Rectal smooth muscle tissue (tissue), 1 donor: ENCODE results near the gene ARF1.

Experiments
- H3K27ac ChIP-seq: one replicate; pipeline ENCODE4 v1.7.0; 2013; ENCODE audit warnings: low read depth, low read length, inconsistent platforms
- H3K27me3 ChIP-seq: one replicate; pipeline ENCODE4 v1.7.0; 2013; ENCODE audit warnings: low read length; ENCODE audit not compliant: control insufficient read depth, insufficient read depth
- H3K36me3 ChIP-seq: one replicate; pipeline ENCODE4 v1.7.0; 2013; ENCODE audit warnings: low read length; ENCODE audit not compliant: control insufficient read depth, insufficient read depth
- H3K4me1 ChIP-seq: one replicate; pipeline ENCODE4 v1.7.0; 2013; ENCODE audit warnings: low read length; ENCODE audit not compliant: control insufficient read depth, insufficient read depth
- H3K4me3 ChIP-seq: one replicate; pipeline ENCODE4 v1.7.0; 2013; ENCODE audit warnings: low read length
- H3K9ac ChIP-seq: one replicate; pipeline ENCODE4 v1.7.0; 2013; ENCODE audit warnings: low read length

ARF1 gene

GRCh38 chr1:228118040-228118439 lies 35.5 kb downstream of the ARF1 start:
- Histone ChIP-seq H3K36me3 (no peaks in the 10 kb centered on the region), H3K9ac (no peak overlapping the region), H3K27me3 (no peaks in the 10 kb centered on the region), H3K4me1 (no peaks in the 10 kb centered on the region), H3K27ac (no peak overlapping the region), H3K4me3 (no peak overlapping the region)

- Histone ChIP-seq H3K4me3 (no peak overlapping the region), H3K36me3 (no peaks in the 10 kb centered on the region), H3K4me1 (no peaks in the 10 kb centered on the region), H3K27ac (no peak overlapping the region), H3K27me3 (no peaks in the 10 kb centered on the region), H3K9ac (no peak overlapping the region)
Measured at GRCh38 chr1:228120351-228120750, 37.8 kb downstream of the ARF1 start.

- Histone ChIP-seq H3K4me3 (no peak overlapping the region), H3K36me3 (no peaks in the 10 kb centered on the region), H3K9ac (no peak overlapping the region), H3K4me1 (no peaks in the 10 kb centered on the region), H3K27ac (no peak overlapping the region), H3K27me3 (no peaks in the 10 kb centered on the region)
Measured at GRCh38 chr1:228120857-228121489, 38.5 kb downstream of the ARF1 start.

- no peaks in the 10 kb centered on the region for H3K36me3 ChIP-seq
- no peak overlapping the region for H3K9ac ChIP-seq
- H3K4me3 ChIP-seq, result no peak overlapping the region
- H3K4me1 ChIP-seq, result no peaks in the 10 kb centered on the region
- no peaks in the 10 kb centered on the region for H3K27me3 ChIP-seq
- H3K27ac ChIP-seq, result no peak overlapping the region
Measured at GRCh38 chr1:228122921-228123441, 40.5 kb downstream of the ARF1 start.

DNA sequence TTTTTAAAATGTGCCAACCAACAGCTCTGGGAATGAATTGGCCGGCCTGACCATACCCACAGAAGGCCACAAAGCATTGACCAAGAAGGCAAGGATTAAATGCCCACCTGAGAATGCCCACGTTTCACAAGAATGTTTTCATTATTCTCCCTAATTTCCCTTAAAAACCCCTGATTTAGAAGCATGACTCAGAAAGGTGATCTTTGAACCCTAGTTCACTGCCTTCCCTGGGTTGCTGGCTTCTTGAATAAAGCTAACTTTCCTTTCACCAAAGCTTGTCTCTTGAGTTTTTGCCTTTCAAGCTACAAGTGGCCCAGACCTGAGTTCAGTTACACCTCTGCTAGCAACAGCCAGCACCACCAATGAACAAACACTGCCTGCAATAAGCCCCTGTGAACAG lies 41.0 kb downstream of the ARF1 start:
- Histone ChIP-seq H3K27ac (no peak overlapping the region), H3K4me3 (no peak overlapping the region), H3K4me1 (no peaks in the 10 kb centered on the region), H3K27me3 (no peaks in the 10 kb centered on the region), H3K9ac (no peak overlapping the region), H3K36me3 (no peaks in the 10 kb centered on the region)

GRCh38 chr1:228125185-228125584 lies 42.7 kb downstream of the ARF1 start:
- no peaks in the 10 kb centered on the region for H3K27me3 ChIP-seq
- no peak overlapping the region for H3K4me3 ChIP-seq
- no peaks in the 10 kb centered on the region for H3K4me1 ChIP-seq
- H3K36me3 ChIP-seq, result no peaks in the 10 kb centered on the region
- no peak overlapping the region for H3K9ac ChIP-seq
- H3K27ac ChIP-seq, result no peak overlapping the region

GRCh38 chr1:228131766-228132165 lies 49.3 kb downstream of the ARF1 start:
- no peak overlapping the region for H3K4me3 ChIP-seq
- H3K27me3 ChIP-seq, result no peaks in the 10 kb centered on the region
- no peaks in the 10 kb centered on the region for H3K36me3 ChIP-seq
- H3K27ac ChIP-seq, result no peak overlapping the region
- H3K4me1 ChIP-seq, result no peaks in the 10 kb centered on the region
- H3K9ac ChIP-seq, result no peak overlapping the region

- Histone ChIP-seq H3K27ac (no peak overlapping the region), H3K9ac (no peak overlapping the region), H3K27me3 (no peaks in the 10 kb centered on the region), H3K36me3 (no peaks in the 10 kb centered on the region), H3K4me1 (no peaks in the 10 kb centered on the region), H3K4me3 (no peak overlapping the region)
Measured at GRCh38 chr1:228134591-228134990, 52.1 kb downstream of the ARF1 start.

- no peak overlapping the region for H3K4me3 ChIP-seq
Measured at GRCh38 chr1:228136901-228137300, 54.4 kb downstream of the ARF1 start.

GRCh38 chr1:228139406-228139930 lies 57.0 kb downstream of the ARF1 start:
- H3K4me3 ChIP-seq, result peak overlapping the region; percentile 80
- H3K27ac ChIP-seq, result peak overlapping the region; percentile 98
- H3K9ac ChIP-seq, result peak overlapping the region; percentile 36
- H3K4me1 ChIP-seq, result peaks cover 17% of the 10 kb centered on the region
- no peaks in the 10 kb centered on the region for H3K27me3 ChIP-seq
- no peaks in the 10 kb centered on the region for H3K36me3 ChIP-seq

More at GRCh38 chr1:228136901-228137300, 54.4 kb downstream of the ARF1 start:
- no peaks in the 10 kb centered on the region for H3K27me3 ChIP-seq
- H3K4me1 ChIP-seq, result peaks cover 11% of the 10 kb centered on the region
- no peak overlapping the region for H3K27ac ChIP-seq
- no peaks in the 10 kb centered on the region for H3K36me3 ChIP-seq
- H3K9ac ChIP-seq, result no peak overlapping the region

- H3K4me3 ChIP-seq, result peak within 1 kb of the TSS; percentile 80
- peak within 1 kb of the TSS; percentile 95 for H3K9ac ChIP-seq
- peaks cover 17% of the 10 kb centered on the region for H3K4me1 ChIP-seq
- H3K36me3 ChIP-seq, result no peaks in the 10 kb centered on the region
- peak within 1 kb of the TSS; percentile 98 for H3K27ac ChIP-seq
- no peaks in the 10 kb centered on the region for H3K27me3 ChIP-seq
Measured at GRCh38 chr1:228139931-228140723, 57.6 kb downstream of the ARF1 start, which contains the start of gene GUK1. TSS of gene GUK1 (plus strand) at chr1:228140279. CDS start at chr1:228140303, 24 bp downstream.

GRCh38 chr1:228140724-228141225 lies 58.3 kb downstream of the ARF1 start:
- Histone ChIP-seq H3K27ac (peak overlapping the region; percentile 98), H3K4me1 (peaks cover 17% of the 10 kb centered on the region), H3K36me3 (peaks cover 4% of the 10 kb centered on the region), H3K4me3 (peak overlapping the region; percentile 80), H3K9ac (peak overlapping the region; percentile 95), H3K27me3 (no peaks in the 10 kb centered on the region)
